GM12891 (cell line): ENCODE measurements around the gene GNAQ.
A peak's percentile ranks its signal among the peaks of the same experiment; 100 is the strongest.

Source experiments
- DNase-seq: peaks from one replicate; pipeline ENCODE4 v3.0.0; 2011; ENCODE audit warnings: low spot score; ENCODE audit not compliant: insufficient read length
- FAIRE-seq: peaks from 2 replicates; lab custom pipeline; 2011; peaks lifted over from hg19 to GRCh38; lab: Jason Lieb, UNC
- PAX5 ChIP-seq: IDR thresholded peaks from 2 replicates; pipeline ENCODE4 v1.6.1; 2011; ENCODE audit warnings: low read length, moderate library complexity, mild to moderate bottlenecking; ENCODE audit not compliant: insufficient read depth, severe bottlenecking
- POLR2A ChIP-seq: IDR thresholded peaks from 2 replicates; pipeline ENCODE4 v1.6.1; 2011; ENCODE audit warnings: low read depth, low read length, control low read depth
- POLR2AphosphoS5 ChIP-seq: IDR thresholded peaks from 2 replicates; pipeline ENCODE4 v1.6.1; 2011; ENCODE audit warnings: low read depth, low read length, control low read depth
- POU2F2 ChIP-seq: IDR thresholded peaks from 2 replicates; pipeline ENCODE4 v1.6.1; 2011; ENCODE audit warnings: low read depth, mild to moderate bottlenecking, control low read depth, low read length, moderate library complexity
- SPI1 ChIP-seq: IDR thresholded peaks from 2 replicates; pipeline ENCODE4 v1.6.1; 2011; ENCODE audit warnings: low read depth, low read length, control low read depth
- TAF1 ChIP-seq: IDR thresholded peaks from 2 replicates; pipeline ENCODE4 v1.6.1; 2011; ENCODE audit warnings: low read depth, low read length, control low read depth

Gene GNAQ

DNA sequence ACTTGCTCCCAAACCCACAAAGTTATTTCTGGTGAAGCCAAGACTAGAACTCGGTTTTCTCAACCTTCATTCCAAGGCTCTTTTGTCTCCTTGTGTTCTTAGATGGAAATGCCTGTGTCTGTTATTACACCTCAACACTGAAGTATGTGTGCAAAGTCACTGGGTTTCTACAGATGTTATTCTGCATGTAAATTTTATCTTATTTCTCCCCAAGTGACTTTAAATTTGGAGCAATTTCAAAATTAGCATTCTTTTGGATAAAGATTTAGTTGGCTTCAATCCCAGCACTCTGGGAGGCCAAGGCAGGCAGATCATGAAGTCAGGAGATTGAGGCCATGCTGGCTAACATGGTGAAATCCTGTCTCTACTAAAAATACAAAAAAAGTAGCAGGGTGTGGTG lies 279.1 kb downstream of the GNAQ start:
- no peak for TF ChIP-seq SPI1
- TF ChIP-seq PAX5 = no peak
- TF ChIP-seq TAF1 = no peak
- TF ChIP-seq POLR2AphosphoS5 = no peak
- no peak for TF ChIP-seq POU2F2
- no peak for TF ChIP-seq POLR2A
- no peak for FAIRE-seq
- no peak for DNase-seq

DNA sequence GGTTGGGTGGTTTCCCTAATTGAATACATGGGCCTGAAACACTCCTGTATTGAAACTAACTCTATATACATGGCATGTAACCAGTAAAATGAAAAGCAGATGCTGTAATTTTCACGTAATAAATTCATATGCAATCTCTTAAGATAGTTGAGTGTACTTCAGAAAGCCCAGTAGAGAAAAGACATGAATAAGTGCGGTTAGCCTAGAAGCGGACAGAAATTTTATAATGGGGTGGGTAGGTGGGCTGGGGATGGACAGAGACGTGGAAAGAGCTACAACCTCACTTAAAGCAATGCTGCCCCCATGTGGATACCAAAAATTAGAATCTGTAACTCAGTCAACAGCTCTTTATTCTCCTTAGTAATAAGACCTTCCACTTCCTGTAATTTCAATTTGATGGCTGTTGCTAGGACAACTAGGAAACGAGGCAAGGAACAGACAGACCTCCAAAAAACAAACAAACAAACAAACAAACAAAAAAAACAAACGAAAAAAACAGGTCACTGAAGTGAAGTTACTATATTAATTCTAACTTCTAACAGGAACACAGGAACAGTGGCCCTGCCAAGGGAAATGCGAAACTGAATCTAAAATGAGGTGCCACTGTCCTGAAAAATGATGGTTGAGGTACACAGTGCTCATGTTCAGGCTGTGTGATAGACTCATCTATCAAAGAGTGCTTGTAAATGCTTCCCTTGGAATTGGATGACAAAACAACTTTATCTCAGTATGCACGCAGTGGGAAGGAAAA lies 280.1 kb downstream of the GNAQ start:
- DNase-seq = no peak
- FAIRE-seq = no peak
- TF ChIP-seq PAX5 (no peak), POU2F2 (no peak), POLR2AphosphoS5 (no peak), SPI1 (0 out of 2 replicates have a peak, but pooled peaks have one; percentile 7), POLR2A (no peak)

GRCh38 chr9:77750981-77751340 lies 280.6 kb downstream of the GNAQ start:
- DNase-seq = no peak
- no peak for FAIRE-seq
- no peak for TF ChIP-seq POLR2AphosphoS5
- no peak for TF ChIP-seq POLR2A
- no peak for TF ChIP-seq POU2F2
- TF ChIP-seq TAF1 = no peak
- no peak for TF ChIP-seq PAX5
- TF ChIP-seq SPI1 = no peak

GRCh38 chr9:77750284-77750683 lies 281.3 kb downstream of the GNAQ start:
- no peak for FAIRE-seq
- no peak for DNase-seq
- TF ChIP-seq SPI1 (no peak), PAX5 (no peak), POU2F2 (no peak), POLR2AphosphoS5 (no peak), TAF1 (no peak), POLR2A (no peak)

DNA sequence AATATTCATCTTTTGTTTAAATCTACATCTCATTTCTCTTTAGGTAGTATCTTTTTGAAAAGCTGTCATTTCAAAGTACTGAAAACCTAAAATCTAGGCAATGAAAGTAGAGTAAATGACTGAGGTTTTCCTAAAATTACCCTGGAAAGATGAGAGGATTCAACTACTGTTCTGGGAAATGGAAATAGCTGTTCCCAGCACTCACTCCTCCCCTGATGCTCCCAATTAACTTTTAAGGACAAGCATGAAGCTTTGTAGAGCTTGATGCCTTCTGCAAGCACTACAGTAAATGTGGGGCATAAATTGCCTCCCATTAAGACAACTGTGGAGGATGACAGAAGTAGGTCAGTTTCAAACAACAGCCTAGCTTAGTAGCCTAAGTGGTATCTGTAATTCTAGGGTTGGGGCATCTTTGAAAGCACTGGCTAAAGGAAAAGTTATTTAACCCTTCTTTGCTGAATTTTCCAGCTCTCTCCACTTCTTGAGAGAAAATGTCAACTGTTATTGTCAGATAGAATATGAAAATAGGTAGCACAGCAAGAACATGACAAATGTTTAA lies 283.3 kb downstream of the GNAQ start:
- no peak for FAIRE-seq
- DNase-seq = no peak
- TF ChIP-seq SPI1 = no peak
- no peak for TF ChIP-seq PAX5
- no peak for TF ChIP-seq POLR2AphosphoS5
- no peak for TF ChIP-seq TAF1

DNA sequence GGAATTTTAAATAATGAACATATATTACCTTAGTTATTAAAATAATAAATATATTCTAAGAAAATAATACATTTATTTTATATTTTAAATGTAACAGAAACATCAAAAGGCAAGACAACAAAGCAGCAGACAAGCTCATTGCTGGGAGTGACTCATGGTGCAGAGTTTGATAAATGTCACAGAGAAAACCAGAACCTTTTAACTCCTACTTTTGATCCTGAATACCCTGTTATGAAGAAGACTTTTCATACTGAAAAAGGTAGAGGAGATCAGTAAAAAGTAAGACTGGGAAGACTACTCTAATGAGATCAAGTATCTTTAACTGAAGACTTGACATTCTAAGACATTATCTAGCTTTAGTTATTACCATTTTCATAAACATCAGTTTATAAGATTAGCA lies 284.4 kb downstream of the GNAQ start:
- FAIRE-seq (no peak), DNase-seq (no peak)
- TF ChIP-seq POLR2AphosphoS5 (no peak), SPI1 (no peak), TAF1 (no peak), POLR2A (no peak), PAX5 (no peak), POU2F2 (no peak)

DNA sequence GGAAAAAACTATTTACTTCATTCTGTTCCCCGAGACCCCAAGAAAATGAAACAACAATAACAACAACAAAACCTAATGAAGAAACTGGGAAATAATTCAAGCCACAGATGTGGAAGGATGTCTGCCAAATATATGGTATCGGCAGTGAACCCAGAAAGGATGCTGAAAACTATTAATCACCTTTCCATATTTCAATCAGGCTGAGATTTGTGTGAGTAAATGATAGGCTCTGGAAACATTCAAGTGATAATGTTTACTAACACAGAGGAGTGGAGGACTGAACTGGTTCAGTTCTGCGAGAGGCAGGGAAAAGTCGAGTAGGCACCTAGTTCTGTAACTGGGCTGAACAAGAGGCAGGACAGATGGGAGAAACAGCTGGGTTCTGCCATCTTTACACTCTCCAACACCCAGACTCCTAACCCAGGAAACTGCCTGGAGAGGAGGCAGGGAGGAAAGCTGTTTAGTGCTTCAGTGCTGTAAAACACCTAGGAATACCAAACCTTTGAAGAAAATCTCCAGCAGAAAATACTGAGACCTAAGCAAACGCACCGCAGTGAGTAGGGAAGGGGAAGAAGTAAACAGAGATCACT lies 286.7 kb downstream of the GNAQ start:
- FAIRE-seq (no peak), DNase-seq (no peak)
- TF ChIP-seq POLR2AphosphoS5 (no peak), SPI1 (no peak), POLR2A (no peak), PAX5 (no peak), POU2F2 (no peak), TAF1 (no peak)

DNA sequence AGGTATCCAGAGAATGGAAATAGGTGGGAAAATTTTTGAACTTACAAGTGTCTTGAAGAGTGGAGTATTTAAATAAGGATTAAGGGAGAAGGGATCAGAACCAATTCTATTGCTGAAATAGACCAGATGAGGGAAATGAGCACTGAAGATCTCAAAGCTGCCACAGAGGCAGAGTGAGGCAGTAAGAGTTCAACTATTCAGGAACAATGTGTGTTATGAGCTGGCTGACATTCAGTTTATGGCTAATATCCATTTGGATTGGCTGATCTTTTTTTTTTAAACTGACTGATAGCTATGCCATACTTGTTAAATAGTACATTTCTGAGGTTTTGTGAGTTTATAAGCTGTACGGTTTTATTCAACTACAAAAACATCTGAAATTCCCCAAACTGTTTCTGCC lies 288.2 kb downstream of the GNAQ start:
- FAIRE-seq (no peak), DNase-seq (no peak)
- TF ChIP-seq POLR2A (no peak), SPI1 (no peak), POU2F2 (no peak), PAX5 (no peak), POLR2AphosphoS5 (no peak), TAF1 (no peak)

DNA sequence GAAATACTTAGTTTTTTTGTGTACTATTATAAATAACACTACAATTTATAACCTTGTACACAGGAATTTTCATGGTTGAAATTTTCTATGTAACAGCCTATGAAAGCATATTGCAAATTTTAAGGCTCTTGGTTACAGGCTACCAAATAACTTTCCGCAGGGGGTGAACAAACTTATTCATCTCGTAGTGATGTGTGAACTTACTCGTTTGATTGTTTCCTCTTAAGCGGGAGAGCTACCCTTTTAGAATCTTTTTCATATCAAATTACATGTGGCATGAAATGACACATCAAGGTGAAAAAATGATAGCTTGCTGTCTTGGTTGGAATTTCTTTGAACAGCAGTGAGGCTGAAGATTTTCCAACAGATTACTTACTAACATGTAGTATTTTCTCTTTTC lies 292.7 kb downstream of the GNAQ start:
- TF ChIP-seq POLR2A = no peak
- TF ChIP-seq SPI1 = no peak
- TF ChIP-seq POLR2AphosphoS5 = no peak
- no peak for TF ChIP-seq PAX5
- TF ChIP-seq POU2F2 = no peak
- TF ChIP-seq TAF1 = no peak
- DNase-seq = no peak
- no peak for FAIRE-seq
